22Rv1 (cell line): Measurements from ENCODE around the gene DGKD.

Source experiments
- H3K27ac ChIP-seq: fragments of 450-650 bp; 2 replicates; pipeline ENCODE4 v1.5.1; 2017
- ZFX ChIP-seq: fragments of 450-650 bp; IDR thresholded peaks from 2 replicates; pipeline ENCODE4 v1.6.1; 2017; ENCODE audit warnings: antibody characterized with exemption, borderline replicate concordance
- TF ChIP-seq, protein P1 (sequence below): fragments of 450-650 bp; IDR thresholded peaks from 2 replicates; pipeline ENCODE4 v1.5.1; 2017; ENCODE audit warnings: mild to moderate bottlenecking

The DGKD gene

GRCh38 chr2:233361297-233361696, 7.0 kb downstream of the DGKD start:
- no peak overlapping the region for H3K27ac ChIP-seq
- TF ChIP-seq ZFX = no peak
- TF ChIP-seq, protein P1, sequence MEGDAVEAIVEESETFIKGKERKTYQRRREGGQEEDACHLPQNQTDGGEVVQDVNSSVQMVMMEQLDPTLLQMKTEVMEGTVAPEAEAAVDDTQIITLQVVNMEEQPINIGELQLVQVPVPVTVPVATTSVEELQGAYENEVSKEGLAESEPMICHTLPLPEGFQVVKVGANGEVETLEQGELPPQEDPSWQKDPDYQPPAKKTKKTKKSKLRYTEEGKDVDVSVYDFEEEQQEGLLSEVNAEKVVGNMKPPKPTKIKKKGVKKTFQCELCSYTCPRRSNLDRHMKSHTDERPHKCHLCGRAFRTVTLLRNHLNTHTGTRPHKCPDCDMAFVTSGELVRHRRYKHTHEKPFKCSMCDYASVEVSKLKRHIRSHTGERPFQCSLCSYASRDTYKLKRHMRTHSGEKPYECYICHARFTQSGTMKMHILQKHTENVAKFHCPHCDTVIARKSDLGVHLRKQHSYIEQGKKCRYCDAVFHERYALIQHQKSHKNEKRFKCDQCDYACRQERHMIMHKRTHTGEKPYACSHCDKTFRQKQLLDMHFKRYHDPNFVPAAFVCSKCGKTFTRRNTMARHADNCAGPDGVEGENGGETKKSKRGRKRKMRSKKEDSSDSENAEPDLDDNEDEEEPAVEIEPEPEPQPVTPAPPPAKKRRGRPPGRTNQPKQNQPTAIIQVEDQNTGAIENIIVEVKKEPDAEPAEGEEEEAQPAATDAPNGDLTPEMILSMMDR = no peak

DNA sequence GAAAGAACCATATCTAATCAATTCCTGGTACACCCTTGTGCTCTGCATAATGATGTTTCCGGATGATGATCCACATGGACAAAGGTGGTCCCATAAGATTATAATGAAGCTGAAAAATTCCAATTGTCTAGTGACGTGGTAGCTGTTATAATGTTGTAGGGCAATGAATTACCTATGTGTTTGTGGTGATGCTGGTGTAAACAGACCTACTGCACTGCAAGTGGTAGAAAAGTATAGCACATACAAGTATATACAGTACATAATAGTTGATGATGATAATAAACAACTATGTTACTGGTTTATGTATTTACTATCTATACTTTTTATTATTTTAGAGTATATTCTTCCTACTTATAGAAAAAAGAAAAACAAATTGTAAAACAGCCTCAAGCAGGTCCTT, 8.4 kb downstream of the DGKD start:
- TF ChIP-seq, protein P1 = no peak
- no peak for TF ChIP-seq ZFX
- no peak overlapping the region for H3K27ac ChIP-seq

DNA sequence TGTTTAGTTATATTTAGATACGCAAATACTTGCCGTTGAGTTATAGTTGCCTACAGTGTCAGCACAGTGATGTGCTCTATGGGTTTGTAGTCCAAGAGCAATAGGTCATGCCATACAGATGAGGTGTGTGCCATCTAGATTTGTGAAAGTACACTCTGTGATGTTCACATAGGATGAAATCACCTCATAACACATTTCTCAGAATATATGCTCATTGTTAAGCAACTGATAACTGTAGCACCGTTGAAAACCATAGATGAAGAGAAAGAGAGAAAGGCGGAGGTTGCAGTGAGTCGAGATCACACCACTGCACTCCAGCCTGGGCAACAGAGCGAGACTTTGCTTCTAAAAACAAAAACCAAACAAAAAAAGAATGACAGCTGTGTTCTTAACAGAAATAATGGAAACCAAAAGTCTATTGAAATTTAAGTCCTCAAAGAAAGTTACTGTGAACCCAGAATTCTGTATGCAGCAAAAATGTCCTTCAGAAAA, 9.5 kb downstream of the DGKD start:
- no peak overlapping the region for H3K27ac ChIP-seq
- no peak for TF ChIP-seq ZFX
- TF ChIP-seq, protein P1 = no peak

- no peak for TF ChIP-seq ZFX
- TF ChIP-seq, protein P1 = no peak
- H3K27ac ChIP-seq = no peak overlapping the region
Measured at GRCh38 chr2:233365861-233366520, 11.7 kb downstream of the DGKD start.

GRCh38 chr2:233367586-233367985, 13.3 kb downstream of the DGKD start:
- TF ChIP-seq, protein P1 = no peak
- TF ChIP-seq ZFX = no peak
- no peak overlapping the region for H3K27ac ChIP-seq

DNA sequence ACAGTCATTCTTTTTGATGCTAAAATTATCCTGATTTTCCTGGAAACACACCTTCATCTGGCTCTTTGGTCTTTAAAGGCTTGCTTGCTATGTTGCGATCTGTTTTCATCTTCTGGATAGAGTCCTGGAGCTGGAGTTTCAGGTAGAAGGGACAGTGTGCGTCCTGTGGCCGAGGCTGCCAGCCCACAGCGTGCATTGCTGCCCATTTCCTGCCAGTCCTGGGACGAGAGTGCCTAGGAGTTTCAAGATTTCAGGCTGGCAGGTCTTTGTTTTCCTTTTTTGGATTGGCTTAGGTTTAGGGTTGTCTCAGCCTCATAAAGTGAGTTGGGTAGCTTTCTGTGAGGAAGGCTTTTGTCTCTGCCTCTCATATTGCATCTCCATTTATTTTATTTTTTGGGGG, 14.5 kb downstream of the DGKD start:
- TF ChIP-seq, protein P1 = no peak
- TF ChIP-seq ZFX = no peak
- no peak overlapping the region for H3K27ac ChIP-seq

GRCh38 chr2:233369462-233369861, 15.2 kb downstream of the DGKD start:
- no peak for TF ChIP-seq ZFX
- TF ChIP-seq, protein P1 = no peak
- no peak overlapping the region for H3K27ac ChIP-seq
